CD14-positive monocyte (primary cell): ENCODE measurements around the gene DOK4. TPM values are rescaled to one million over a fixed set of nuclear protein-coding genes. Genes with fewer than 3 reads are reported as not detected.

Experiments
- DNase-seq, 3 donors: peaks; one replicate each; pipeline ENCODE4 v3.0.0-alpha.2; 2011 to 2022
- H2AFZ ChIP-seq: 2 replicates; pipeline ENCODE4 v1.6.0; 2012; ENCODE audit warnings: mild to moderate bottlenecking, low read depth, low read length, inconsistent platforms; ENCODE audit not compliant: insufficient read depth, poor library complexity, severe bottlenecking
- H3K27ac ChIP-seq, 2 donors: 1 replicate in 1 of 2; 2 replicates in 1 of 2; pipeline ENCODE4 v1.5.1; 2012 to 2013; ENCODE audit warnings: low read length in 2 of 2, control low read depth in 1 of 2, inconsistent platforms in 1 of 2, low read depth in 1 of 2, mild to moderate bottlenecking in 1 of 2
- H3K27me3 ChIP-seq, 2 donors: one replicate each; pipeline versions ENCODE4 v1.6.0 to v1.6.1; 2011 to 2013; ENCODE audit warnings: low read length in 2 of 2; ENCODE audit not compliant: control insufficient read depth in 2 of 2, insufficient read depth in 2 of 2
- H3K36me3 ChIP-seq, 2 donors: replicated peaks in 1 of 2; 1 replicate in 1 of 2; 2 replicates in 1 of 2; pipeline versions ENCODE4 v1.5.1 to v1.6.1; 2012 to 2013; ENCODE audit warnings: low read length in 2 of 2, control low read depth in 1 of 2, inconsistent platforms in 1 of 2, mild to moderate bottlenecking in 1 of 2; ENCODE audit not compliant: insufficient read depth in 2 of 2, control insufficient read depth in 1 of 2
- H3K4me1 ChIP-seq, 2 donors: 1 replicate in 1 of 2; 2 replicates in 1 of 2; pipeline versions ENCODE4 v1.5.1 to v1.6.1; 2012 to 2013; ENCODE audit warnings: low read length in 2 of 2, control low read depth in 1 of 2, inconsistent platforms in 1 of 2, mild to moderate bottlenecking in 1 of 2, moderate library complexity in 1 of 2; ENCODE audit not compliant: insufficient read depth in 2 of 2, control insufficient read depth in 1 of 2
- H3K4me2 ChIP-seq: replicated peaks from 2 replicates; pipeline ENCODE3; 2012; ENCODE audit warnings: low read length, moderate library complexity, mild to moderate bottlenecking; ENCODE audit not compliant: poor library complexity, severe bottlenecking; ENCODE audit errors: extremely low read depth
- H3K4me3 ChIP-seq, 3 experiments: fragments of 200-600 bp in 1 of 3; sonication (generic) in 1 of 3; replicated peaks in 1 of 3; 1 replicate in 2 of 3; 2 replicates in 1 of 3; pipeline ENCODE4 v1.5.1; 2011 to 2013; ENCODE audit warnings: low read length in 3 of 3, mild to moderate bottlenecking in 3 of 3, control low read depth in 2 of 3, low read depth in 2 of 3, inconsistent platforms in 1 of 3, moderate library complexity in 1 of 3
- H3K79me2 ChIP-seq: 2 replicates; pipeline ENCODE4 v1.6.0; 2012; ENCODE audit warnings: mild to moderate bottlenecking, control low read depth, inconsistent platforms, low read length, moderate library complexity; ENCODE audit not compliant: insufficient read depth
- H3K9ac ChIP-seq: 2 replicates; pipeline ENCODE4 v1.6.0; 2017; ENCODE audit warnings: low read length, mild to moderate bottlenecking; ENCODE audit not compliant: insufficient read depth, poor library complexity, severe bottlenecking
- H3K9me3 ChIP-seq, 2 donors: replicated peaks in 1 of 2; 1 replicate in 1 of 2; 2 replicates in 1 of 2; pipeline versions ENCODE4 v1.5.1 to v1.6.1; 2012 to 2013; ENCODE audit warnings: low read length in 2 of 2, control low read depth in 1 of 2; ENCODE audit not compliant: control insufficient read depth in 1 of 2, insufficient read depth in 1 of 2
- H4K20me1 ChIP-seq: 2 replicates; pipeline ENCODE4 v1.6.0; 2012; ENCODE audit warnings: mild to moderate bottlenecking, low read length, control low read depth, moderate library complexity; ENCODE audit not compliant: insufficient read depth
- H3K27ac Mint-ChIP-seq, 7 donors: one replicate each; pipeline ENCODE4 v1.8.0; 2020; ENCODE audit warnings: mild to moderate bottlenecking in 7 of 7, mixed read lengths in 7 of 7, moderate library complexity in 6 of 7, inconsistent platforms in 2 of 7
- H3K27me3 Mint-ChIP-seq, 3 donors: one replicate each; pipeline ENCODE4 v1.8.0; 2021 to 2022; ENCODE audit warnings: low read depth in 3 of 3, mild to moderate bottlenecking in 3 of 3, mixed read lengths in 3 of 3, moderate library complexity in 3 of 3, inconsistent platforms in 1 of 3
- H3K36me3 Mint-ChIP-seq, 2 donors: one replicate each; pipeline ENCODE4 v1.8.0; 2020; ENCODE audit warnings: mixed read lengths in 2 of 2, inconsistent platforms in 1 of 2, mild to moderate bottlenecking in 1 of 2
- H3K4me1 Mint-ChIP-seq: one replicate; pipeline ENCODE4 v1.8.0; 2020; ENCODE audit warnings: mild to moderate bottlenecking, mixed read lengths
- H3K4me3 Mint-ChIP-seq, 2 donors: one replicate each; pipeline ENCODE4 v1.8.0; 2020; ENCODE audit warnings: mild to moderate bottlenecking in 2 of 2, mixed read lengths in 2 of 2, moderate library complexity in 1 of 2
- H3K9me3 Mint-ChIP-seq, 7 donors: one replicate each; pipeline ENCODE4 v1.8.0; 2020 to 2022; ENCODE audit warnings: mixed read lengths in 7 of 7, mild to moderate bottlenecking in 6 of 7, moderate library complexity in 6 of 7, inconsistent platforms in 2 of 7
- WGBS: methylation state at CpG from one replicate; pipeline ENCODE4 v1.1.5; 2013; ENCODE audit warnings: missing lambda C conversion rate; ENCODE audit not compliant: insufficient coverage; 5-methylcytosine and 5-hydroxymethylcytosine counted together
- intact Hi-C, 2 donors: fragments of 100-400 bp; cut with micrococcal nuclease; formaldehyde crosslinking; loops; one replicate each; pipeline versions ENCODE4 v1.15.0 to v1.15.1; 2023
- polyA plus RNA-seq, 3 donors: library from polyadenylated mRNA; depleted of rRNA in 1 of 3; unstranded in 2 of 3; stranded (reverse) in 1 of 3; fragments of 300-500 nt in 2 of 3; fragments of >200 nt in 1 of 3; fragmentation: Illumina TruSeq in 2 of 3; gene quantifications; 1 replicate in 2 of 3; 2 replicates in 1 of 3; pipeline ENCODE4 v1.2.3, GENCODE V29; 2012 to 2021
- TF ChIP-seq, protein P1 (sequence below): fragments of 200-600 bp; IDR thresholded peaks from one replicate; pipeline ENCODE4 v1.8.0; 2022; ENCODE audit warnings: antibody characterized with exemption, mild to moderate bottlenecking

DOK4 gene
- polyA plus RNA-seq, 3 donors: 0.09 to 0.17 TPM; not detected in 1

DNA sequence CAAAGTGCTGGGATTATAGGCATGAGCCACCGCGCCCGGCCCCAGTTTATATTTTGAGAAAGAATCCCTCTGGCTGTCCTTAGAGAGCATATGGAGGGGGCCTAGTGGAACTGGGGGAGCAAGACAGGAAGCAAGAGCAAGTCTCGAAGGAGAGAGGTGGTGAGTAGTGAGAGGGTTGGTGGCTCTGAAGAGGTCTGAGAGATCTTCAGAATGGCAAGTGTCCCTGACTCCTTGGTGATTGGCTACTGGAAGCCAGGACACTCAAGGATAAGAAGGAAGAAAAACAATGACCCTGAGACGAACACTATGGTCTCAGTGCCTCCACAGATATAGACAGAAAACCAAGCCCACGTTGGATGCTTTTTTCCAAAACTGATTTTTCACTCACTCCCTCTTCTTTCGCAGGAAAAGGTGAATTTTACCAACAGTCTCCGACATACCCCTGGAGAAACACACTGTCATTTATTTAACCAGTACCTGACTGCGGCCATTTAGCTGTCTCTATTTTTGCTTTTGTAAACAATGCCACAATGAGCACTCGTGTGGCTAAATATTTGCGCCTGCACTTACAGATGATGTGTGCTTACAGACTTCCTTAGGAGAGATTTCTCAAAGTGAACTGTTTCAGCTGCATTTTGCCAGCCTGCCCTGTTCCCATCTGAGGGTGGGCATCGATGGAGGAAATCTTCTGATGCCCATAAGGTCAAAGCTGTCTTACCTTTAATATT, 15.9 kb upstream of the DOK4 start:
- H3K79me2 ChIP-seq: no peaks in the 10 kb centered on the region
- no peaks in the 10 kb centered on the region for H4K20me1 ChIP-seq
- 95% methylated on average over 12 of the region's 12 CpGs for WGBS
- Mint-ChIP-seq H3K9me3 (no peaks in the 10 kb centered on the region), H3K4me3 (no peak overlapping the region), H3K36me3 (no peaks in the 10 kb centered on the region), H3K27ac (peak overlapping the region in 1 of 7 donors; percentile 54), H3K4me1 (no peaks in the 10 kb centered on the region), H3K27me3 (peaks cover 0 to 5% (median 1%) of the 10 kb centered on the region in 3 donors)
- H3K9ac ChIP-seq: no peak overlapping the region
- no peak overlapping the region for H3K4me3 ChIP-seq
- no peak overlapping the region for H2AFZ ChIP-seq
- no peak for DNase-seq
- H3K36me3 ChIP-seq: no peaks in the 10 kb centered on the region
- intact Hi-C loops: no loop called here
- H3K4me1 ChIP-seq: no peaks in the 10 kb centered on the region
- TF ChIP-seq, protein P1, sequence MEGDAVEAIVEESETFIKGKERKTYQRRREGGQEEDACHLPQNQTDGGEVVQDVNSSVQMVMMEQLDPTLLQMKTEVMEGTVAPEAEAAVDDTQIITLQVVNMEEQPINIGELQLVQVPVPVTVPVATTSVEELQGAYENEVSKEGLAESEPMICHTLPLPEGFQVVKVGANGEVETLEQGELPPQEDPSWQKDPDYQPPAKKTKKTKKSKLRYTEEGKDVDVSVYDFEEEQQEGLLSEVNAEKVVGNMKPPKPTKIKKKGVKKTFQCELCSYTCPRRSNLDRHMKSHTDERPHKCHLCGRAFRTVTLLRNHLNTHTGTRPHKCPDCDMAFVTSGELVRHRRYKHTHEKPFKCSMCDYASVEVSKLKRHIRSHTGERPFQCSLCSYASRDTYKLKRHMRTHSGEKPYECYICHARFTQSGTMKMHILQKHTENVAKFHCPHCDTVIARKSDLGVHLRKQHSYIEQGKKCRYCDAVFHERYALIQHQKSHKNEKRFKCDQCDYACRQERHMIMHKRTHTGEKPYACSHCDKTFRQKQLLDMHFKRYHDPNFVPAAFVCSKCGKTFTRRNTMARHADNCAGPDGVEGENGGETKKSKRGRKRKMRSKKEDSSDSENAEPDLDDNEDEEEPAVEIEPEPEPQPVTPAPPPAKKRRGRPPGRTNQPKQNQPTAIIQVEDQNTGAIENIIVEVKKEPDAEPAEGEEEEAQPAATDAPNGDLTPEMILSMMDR: no peak
- no peaks in the 10 kb centered on the region for H3K27me3 ChIP-seq
- H3K27ac ChIP-seq: no peak overlapping the region
- no peak overlapping the region for H3K4me2 ChIP-seq
- H3K9me3 ChIP-seq: no peaks in the 10 kb centered on the region

DNA sequence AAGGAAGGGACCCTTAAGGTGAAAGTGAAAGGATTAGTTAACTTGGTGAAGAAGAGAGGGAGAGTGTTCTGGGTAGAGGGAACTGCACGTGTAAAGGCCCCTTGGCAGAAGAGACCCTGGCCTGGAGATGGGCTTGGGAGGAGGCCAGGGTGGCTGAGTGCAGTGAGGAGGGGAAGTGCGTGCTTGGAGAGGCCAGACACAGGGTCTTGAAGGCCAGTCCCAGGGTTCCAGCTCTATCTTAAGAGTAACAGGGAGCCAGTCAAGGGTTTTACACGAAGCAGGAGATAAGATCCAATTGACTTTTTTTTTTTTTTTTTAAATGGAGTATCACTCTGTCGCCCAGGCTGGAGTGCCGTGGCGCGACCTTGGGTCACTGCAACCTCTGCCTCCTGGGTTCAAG, 15.2 kb upstream of the DOK4 start:
- Histone ChIP-seq H3K27ac (no peak overlapping the region), H3K27me3 (no peaks in the 10 kb centered on the region), H4K20me1 (no peaks in the 10 kb centered on the region), H3K4me3 (no peak overlapping the region), H3K9ac (no peak overlapping the region), H3K36me3 (no peaks in the 10 kb centered on the region), H3K9me3 (no peaks in the 10 kb centered on the region), H3K79me2 (no peaks in the 10 kb centered on the region), H2AFZ (no peak overlapping the region), H3K4me1 (no peaks in the 10 kb centered on the region), H3K4me2 (no peak overlapping the region)
- Mint-ChIP-seq H3K4me3 (no peak overlapping the region), H3K4me1 (no peaks in the 10 kb centered on the region), H3K9me3 (no peaks in the 10 kb centered on the region), H3K27me3 (peaks cover 0 to 5% (median 1%) of the 10 kb centered on the region in 3 donors), H3K36me3 (no peaks in the 10 kb centered on the region), H3K27ac (no peak overlapping the region)
- DNase-seq: no peak
- TF ChIP-seq, protein P1: no peak
- WGBS: 84% methylated on average over 5 of the region's 7 CpGs
- intact Hi-C loops: no loop called here
